ENCODE data around the gene TM9SF4. TPM values are rescaled to one million over a fixed set of nuclear protein-coding genes. Genes with fewer than 3 reads are reported as not detected.

Gene TM9SF4
- total and polyA plus RNA-seq, 2 of the 8 experiments (the other 6 are each of a cell fraction or from before 2014, with no cell fraction given), result 38.4 to 68.7 TPM

DNA sequence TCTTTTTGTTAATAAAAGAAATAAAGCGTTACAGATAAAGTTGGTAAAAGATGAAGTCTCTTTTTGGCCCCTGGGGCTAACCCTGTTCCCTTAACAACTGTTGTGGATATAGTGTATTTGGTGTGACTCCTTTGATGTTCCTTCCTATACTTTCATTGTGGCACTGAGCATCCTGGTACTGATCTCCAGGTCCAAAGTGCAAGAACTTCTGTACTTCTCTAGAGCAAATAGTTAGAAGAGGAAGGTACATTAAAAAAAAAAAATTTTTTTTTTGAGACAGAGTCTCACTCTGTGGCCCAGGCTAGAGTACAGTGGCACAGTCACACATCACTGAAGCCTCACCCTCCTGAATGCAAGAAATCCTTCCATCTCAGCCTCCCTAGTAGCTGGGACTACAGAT, 104.4 kb downstream of the TM9SF4 start:
- no peak overlapping the region for H3K4ac ChIP-seq (replicated peaks; ENCODE audit: insufficient read length, low read depth, low read length)
- no peak overlapping the region for H3K4me2 ChIP-seq (ENCODE audit: insufficient read depth in 1 of 2, low read depth in 2 of 2, low read length in 2 of 2)
- H3K4me3 ChIP-seq (ENCODE audit: extremely low read depth in 1 of 4, insufficient read depth in 2 of 4, low read depth in 3 of 4, low read length in 4 of 4), result no peak overlapping the region
- H3K23ac ChIP-seq (ENCODE audit: insufficient read length), result no peak overlapping the region
- no peak overlapping the region for H2BK12ac ChIP-seq (ENCODE audit: low read depth, low read length)
- H4K8ac ChIP-seq (ENCODE audit: extremely low read depth, insufficient read depth, low read length), result no peak overlapping the region
- H3K9me3 ChIP-seq (ENCODE audit: insufficient read depth in 2 of 2, low read depth in 1 of 2, low read length in 1 of 2), result no peaks in the 10 kb centered on the region
- POLR2A ChIA-PET (ENCODE audit: partially characterized antibody), result interaction anchor here (1.3 to 3.4 kb wide), 4 partner anchors 11 to 30 kb away, joined by 3 to 16 read pairs (median 4); no protein-coding TSS in a partner anchor
- H4K5ac ChIP-seq (ENCODE audit: insufficient read length, low read depth, low read length), result no peak overlapping the region
- H3K9ac ChIP-seq (replicated peaks in 1 of 4; ENCODE audit: extremely low read depth in 1 of 4, low read depth in 3 of 4, low read length in 3 of 4), result no peak overlapping the region
- H3K36me3 ChIP-seq (ENCODE audit: control insufficient read depth in 2 of 4, insufficient read depth in 4 of 4, low read length in 3 of 4), result peaks cover 29 to 39% (median 37%) of the 10 kb centered on the region in 4 experiments
- no peak for FAIRE-seq
- H3K27me3 ChIP-seq (replicated peaks in 1 of 4; ENCODE audit: control insufficient read depth in 3 of 4, extremely low read depth in 1 of 4, insufficient read depth in 3 of 4, low read length in 3 of 4), result no peaks in the 10 kb centered on the region
- CTCF ChIA-PET (ENCODE audit: partially characterized antibody), result interaction anchor here (1.1 kb wide), 1 partner anchor 12 kb away, joined by 4 read pairs; no protein-coding TSS in a partner anchor
- no peaks in the 10 kb centered on the region for H3K23me2 ChIP-seq (ENCODE audit: low read depth, low read length)
- H2AFZ ChIP-seq (ENCODE audit: low read length), result no peak overlapping the region
- H3K18ac ChIP-seq (ENCODE audit: extremely low read depth, low read length), result no peak overlapping the region
- no peak overlapping the region for H2BK15ac ChIP-seq (ENCODE audit: low read length)
- peaks cover 0 to 4% of the 10 kb centered on the region in 2 experiments for H4K20me1 ChIP-seq (replicated peaks in 1 of 2; ENCODE audit: control insufficient read depth in 1 of 2, insufficient read depth in 2 of 2, low read length in 2 of 2)
- H2BK5ac ChIP-seq (ENCODE audit: low read depth, low read length), result no peak overlapping the region
- H3K56ac ChIP-seq (replicated peaks; ENCODE audit: insufficient read length, low read depth, low read length), result no peak overlapping the region
- no peak overlapping the region for H2BK120ac ChIP-seq (replicated peaks; ENCODE audit: low read depth, low read length)
- no peaks in the 10 kb centered on the region; a peak in 1 of 7 replicates for H3K4me1 ChIP-seq (replicated peaks in 1 of 4; ENCODE audit: control insufficient read depth in 3 of 4, insufficient read depth in 4 of 4, low read length in 3 of 4)
- TF ChIP-seq CBX8 (IDR thresholded peaks at IDR 0.05; ENCODE audit: borderline replicate concordance, low read depth, low read length), result no peak
- TF ChIP-seq RXRA (IDR thresholded peaks at IDR 0.05; ENCODE audit: insufficient read depth, low read depth, low read length), result no peak
- no peak for TF ChIP-seq TBP (IDR thresholded peaks at IDR 0.05; ENCODE audit: low read depth, low read length)
- TF ChIP-seq SP4 (IDR thresholded peaks at IDR 0.05; ENCODE audit: low read length), result no peak
- TF ChIP-seq TCF12 (IDR thresholded peaks at IDR 0.05; ENCODE audit: low read depth, low read length), result no peak
- TF ChIP-seq SP1 (IDR thresholded peaks at IDR 0.05; ENCODE audit: low read depth, low read length), result no peak
- TF ChIP-seq GTF2F1 (IDR thresholded peaks at IDR 0.05; ENCODE audit: borderline replicate concordance, low read depth, low read length), result no peak
- TF ChIP-seq CHD1 (IDR thresholded peaks at IDR 0.05; ENCODE audit: low read depth, low read length), result no peak
- no peak for TF ChIP-seq EP300 (IDR thresholded peaks at IDR 0.05; ENCODE audit: borderline replicate concordance in 1 of 2, low read depth in 2 of 2, low read length in 2 of 2)
- TF ChIP-seq RNF2 (IDR thresholded peaks at IDR 0.05; ENCODE audit: borderline replicate concordance, low read depth, low read length, missing control alignments, poor library complexity, severe bottlenecking), result no peak
- no peak overlapping the region for H3K14ac ChIP-seq (ENCODE audit: insufficient read length)
- 91% methylated on average over 1 of the region's 1 CpG; no CpG with 5 or more reads in 1 of the 2 experiments for WGBS, 2 experiments (ENCODE audit: extremely low coverage in 1 of 2, insufficient coverage in 1 of 2, insufficient read length in 1 of 2, insufficient replicate concordance in 2 of 2, low coverage in 1 of 2, low lambda C conversion rate in 2 of 2, missing lambda C conversion rate in 1 of 2)
- DNase-seq (ENCODE audit: low read depth in 1 of 2, low spot score in 2 of 2), result no peak
- H2AK5ac ChIP-seq (ENCODE audit: low read depth, low read length), result no peak overlapping the region
- no peak overlapping the region for H2BK20ac ChIP-seq (ENCODE audit: low read length)
- no peak overlapping the region for H4K91ac ChIP-seq (replicated peaks; ENCODE audit: insufficient read length, low read length)
- peaks cover 0 to 8% of the 10 kb centered on the region in 2 experiments; a peak in 1 of 4 replicates for H3K79me2 ChIP-seq (ENCODE audit: control insufficient read depth in 1 of 2, insufficient read depth in 2 of 2, low read length in 2 of 2)
- H3K79me1 ChIP-seq (ENCODE audit: low read depth, low read length), result peaks cover 1% of the 10 kb centered on the region; the same call in 1 of the 2 replicates
- H3K27ac ChIP-seq (ENCODE audit: low read depth, low read length), result no peak overlapping the region

Measured in H1 (cell line).